Measurements from ENCODE around the gene ASXL1.

DNA sequence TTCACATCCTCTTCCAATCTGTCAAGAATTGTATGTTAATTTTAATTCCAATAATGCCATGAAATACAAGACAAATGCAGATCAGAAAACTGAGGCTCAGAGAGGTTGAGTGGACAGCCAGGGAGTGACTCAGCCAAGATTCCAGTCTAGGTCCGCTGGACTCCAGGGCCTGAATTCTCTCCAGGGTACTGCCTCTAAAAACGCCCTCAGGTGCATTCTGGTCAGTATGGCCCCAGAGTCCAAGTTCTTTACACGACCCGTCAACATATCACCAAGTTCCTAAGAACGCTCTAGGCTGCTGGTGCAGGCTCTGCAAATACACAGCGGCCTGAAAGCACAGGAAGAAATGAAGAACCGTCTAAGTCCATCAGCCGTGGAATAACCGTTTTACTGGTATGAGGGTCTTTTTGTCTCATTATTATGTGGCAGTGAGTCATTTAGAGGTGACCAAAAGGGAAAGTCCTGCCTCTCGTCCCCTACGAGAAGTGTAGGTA, 709 bp upstream of the ASXL1 start:
- TF ChIP-seq, protein P1, sequence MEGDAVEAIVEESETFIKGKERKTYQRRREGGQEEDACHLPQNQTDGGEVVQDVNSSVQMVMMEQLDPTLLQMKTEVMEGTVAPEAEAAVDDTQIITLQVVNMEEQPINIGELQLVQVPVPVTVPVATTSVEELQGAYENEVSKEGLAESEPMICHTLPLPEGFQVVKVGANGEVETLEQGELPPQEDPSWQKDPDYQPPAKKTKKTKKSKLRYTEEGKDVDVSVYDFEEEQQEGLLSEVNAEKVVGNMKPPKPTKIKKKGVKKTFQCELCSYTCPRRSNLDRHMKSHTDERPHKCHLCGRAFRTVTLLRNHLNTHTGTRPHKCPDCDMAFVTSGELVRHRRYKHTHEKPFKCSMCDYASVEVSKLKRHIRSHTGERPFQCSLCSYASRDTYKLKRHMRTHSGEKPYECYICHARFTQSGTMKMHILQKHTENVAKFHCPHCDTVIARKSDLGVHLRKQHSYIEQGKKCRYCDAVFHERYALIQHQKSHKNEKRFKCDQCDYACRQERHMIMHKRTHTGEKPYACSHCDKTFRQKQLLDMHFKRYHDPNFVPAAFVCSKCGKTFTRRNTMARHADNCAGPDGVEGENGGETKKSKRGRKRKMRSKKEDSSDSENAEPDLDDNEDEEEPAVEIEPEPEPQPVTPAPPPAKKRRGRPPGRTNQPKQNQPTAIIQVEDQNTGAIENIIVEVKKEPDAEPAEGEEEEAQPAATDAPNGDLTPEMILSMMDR (IDR thresholded peaks at IDR 0.05 in 8 of 11, conservative IDR thresholded peaks at IDR 0.05 in 3 of 11) = peak in 1 of 11 experiments; percentile 17
- TF ChIP-seq POLR2A (IDR thresholded peaks at IDR 0.05) = no peak
- no peak for TF ChIP-seq POLR2AphosphoS5 (IDR thresholded peaks at IDR 0.05)
